ENCODE results near the gene RAB9B.

RAB9B gene

DNA sequence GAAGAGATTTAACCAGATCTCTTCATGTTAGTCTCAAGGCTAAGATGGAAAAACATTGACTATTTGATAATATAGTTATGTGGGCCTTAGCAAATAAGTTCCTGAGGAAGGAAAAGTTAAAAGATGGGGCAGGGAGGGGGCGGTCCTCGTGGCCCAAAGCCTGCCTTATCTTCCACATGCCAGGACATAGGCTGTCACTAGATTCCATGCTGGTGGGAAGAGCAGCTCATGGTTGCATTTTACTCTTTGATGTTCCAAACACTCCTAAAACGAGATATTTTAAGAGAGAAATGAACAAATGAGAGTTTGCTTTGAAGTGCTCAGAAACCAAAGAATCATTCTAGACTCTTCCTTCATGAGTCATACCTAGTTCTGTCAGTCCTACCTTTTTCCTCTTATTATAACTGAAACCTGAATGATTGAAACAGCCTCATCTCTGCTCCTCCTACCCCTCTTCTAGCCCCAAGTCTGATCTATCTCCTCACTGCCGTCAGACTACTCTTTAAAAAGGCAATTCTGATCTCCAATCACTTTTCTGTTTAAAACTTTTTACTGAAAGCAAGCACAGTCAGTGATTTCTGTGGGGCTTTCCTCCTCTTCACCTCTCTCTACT is 25.1 kb downstream of the RAB9B start:
- ATAC-seq = peak in 1 of 2 donors; percentile 27

DNA sequence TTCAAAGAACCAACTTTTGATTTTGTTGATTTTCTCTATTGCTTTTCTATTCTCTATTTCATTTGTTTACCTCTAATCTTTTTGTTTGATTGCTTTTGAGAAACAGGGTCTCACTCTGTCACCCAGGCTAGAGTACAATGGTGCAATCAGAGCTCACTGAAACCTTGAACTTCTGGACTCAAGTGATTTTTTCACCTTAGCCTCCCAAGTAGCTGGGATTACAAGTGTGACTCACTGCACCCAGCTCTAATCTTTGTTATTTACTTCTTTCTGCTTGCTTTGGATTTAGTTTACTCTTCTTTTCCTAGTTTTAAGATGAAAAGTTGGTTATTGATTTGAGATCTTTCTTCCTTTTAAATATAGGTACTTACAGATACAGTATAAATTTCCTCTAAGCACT is 26.2 kb downstream of the RAB9B start:
- ATAC-seq = no peak

DNA sequence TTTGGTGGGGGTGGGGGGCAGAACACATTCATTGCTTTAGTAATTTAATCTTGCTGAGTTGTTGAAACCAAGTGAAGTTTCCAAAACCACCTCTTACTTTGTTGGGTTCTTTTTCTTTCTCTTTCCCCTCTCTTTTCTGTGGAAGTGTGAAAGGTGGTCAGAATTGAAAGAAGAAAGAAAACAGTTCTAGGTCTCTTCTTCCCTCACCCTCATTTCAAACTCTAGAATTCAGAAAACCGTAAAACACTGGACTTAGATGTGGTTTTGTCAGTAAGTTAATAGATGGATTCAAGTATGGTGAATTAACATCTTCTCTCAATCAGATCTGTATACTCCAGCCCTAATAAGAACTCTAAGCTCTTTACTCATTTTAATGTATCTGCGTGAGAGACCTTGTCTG is 31.7 kb downstream of the RAB9B start:
- no peak for ATAC-seq

DNA sequence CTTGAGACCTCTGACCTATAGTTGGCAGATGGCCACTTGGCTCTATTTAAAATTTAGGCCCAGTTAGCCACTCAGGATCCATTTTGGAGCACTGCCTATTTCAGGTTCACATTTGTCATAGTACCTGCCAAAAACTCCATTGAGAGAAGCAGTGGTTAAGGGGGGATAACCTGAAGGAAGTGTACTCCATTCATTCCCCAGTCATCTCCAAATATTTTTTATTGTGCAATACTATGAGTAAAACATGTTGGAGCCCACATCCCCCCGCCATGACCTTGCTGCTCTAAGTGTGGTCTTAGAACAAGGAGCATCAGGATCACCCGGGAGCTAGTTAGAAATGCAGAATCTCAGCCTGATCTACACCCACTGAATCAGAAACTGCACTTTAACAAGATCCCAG is 34.4 kb downstream of the RAB9B start:
- no peak for ATAC-seq

DNA sequence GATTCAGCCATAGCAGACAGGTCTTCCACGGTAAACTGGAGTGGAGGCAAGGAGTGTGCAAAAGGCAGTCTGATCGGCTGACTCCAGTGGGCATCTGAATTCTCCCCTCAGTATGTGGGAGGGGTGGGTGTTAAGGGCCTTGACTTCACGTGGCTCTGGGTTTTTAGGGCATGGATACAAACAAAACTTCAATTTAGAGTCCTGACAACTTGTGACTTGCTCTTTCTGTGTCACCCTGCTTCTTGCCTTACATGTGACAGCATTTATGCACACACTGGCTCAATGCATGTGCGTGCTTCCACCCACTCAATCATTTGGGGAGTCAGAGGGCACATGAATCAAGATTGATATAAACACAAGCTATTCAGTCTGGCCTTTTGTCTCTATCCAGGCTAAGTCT is 37.9 kb downstream of the RAB9B start:
- no peak for ATAC-seq

DNA sequence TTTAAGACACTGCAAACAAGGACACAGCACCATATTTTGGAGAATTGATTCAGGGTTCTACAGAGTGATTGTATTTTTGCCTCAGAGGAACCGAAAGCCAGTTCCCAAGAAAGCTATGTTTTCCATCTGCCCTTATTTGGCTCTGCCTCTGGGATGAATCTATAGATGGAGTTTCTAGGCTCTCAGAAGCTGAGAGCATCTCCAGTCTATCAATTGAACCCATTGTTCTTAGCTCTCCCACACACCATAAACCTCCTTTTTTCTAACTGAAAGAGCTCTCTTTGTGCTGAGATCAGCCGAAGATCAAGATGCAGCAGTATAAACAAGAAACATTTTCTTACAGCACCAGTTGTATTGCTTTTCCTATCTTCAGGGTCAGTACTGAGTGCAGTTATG is 38.5 kb downstream of the RAB9B start:
- no peak for ATAC-seq

DNA sequence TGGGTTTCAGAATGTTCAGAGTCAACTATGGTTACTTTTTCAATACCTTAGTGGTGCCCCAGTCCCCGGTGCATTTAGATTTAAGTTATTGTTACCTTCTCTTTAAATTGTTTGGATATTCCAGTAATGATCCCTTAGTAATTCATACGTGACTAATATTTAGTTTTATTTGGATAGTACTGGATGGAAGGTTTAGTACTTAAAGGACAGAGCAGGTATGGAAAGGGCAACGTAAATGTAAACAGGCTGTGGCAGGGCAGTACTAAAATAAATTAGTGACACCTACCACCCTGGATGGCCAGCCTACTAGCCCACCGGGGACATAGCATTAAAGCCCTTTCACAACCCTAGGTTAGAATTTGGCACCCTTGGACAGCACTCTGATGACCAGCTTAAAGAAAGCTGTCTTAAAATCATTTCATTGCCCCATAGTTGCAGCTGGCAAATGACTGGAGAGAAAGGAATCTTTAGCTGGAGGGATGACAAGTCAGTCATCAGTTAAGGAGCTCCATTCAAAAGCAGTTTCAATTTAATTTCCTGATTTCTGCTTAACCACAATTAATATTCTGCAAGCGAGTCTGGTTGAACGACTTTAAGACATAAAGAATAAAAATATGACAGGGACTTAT is 39.0 kb downstream of the RAB9B start:
- ATAC-seq = no peak

DNA sequence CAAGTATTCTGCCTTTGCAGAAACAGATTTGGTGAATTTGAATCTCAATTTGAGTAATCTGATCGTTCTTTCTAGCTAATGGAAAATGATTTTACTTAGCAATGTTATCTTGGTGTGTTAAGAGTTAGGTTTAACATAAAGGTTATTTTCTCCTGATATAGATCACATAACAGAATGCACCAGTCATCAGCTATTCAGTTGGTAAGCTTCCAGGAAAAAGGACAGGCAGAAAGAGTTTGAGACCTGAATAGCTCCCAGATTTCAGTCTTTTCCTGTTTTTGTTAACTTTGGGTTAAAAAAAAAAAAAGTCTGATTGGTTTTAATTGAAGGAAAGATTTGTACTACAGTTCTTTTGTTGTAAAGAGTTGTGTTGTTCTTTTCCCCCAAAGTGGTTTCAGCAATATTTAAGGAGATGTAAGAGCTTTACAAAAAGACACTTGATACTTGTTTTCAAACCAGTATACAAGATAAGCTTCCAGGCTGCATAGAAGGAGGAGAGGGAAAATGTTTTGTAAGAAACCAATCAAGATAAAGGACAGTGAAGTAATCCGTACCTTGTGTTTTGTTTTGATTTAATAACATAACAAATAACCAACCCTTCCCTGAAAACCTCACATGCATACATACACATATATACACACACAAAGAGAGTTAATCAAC is 40.1 kb downstream of the RAB9B start:
- no peak for ATAC-seq

DNA sequence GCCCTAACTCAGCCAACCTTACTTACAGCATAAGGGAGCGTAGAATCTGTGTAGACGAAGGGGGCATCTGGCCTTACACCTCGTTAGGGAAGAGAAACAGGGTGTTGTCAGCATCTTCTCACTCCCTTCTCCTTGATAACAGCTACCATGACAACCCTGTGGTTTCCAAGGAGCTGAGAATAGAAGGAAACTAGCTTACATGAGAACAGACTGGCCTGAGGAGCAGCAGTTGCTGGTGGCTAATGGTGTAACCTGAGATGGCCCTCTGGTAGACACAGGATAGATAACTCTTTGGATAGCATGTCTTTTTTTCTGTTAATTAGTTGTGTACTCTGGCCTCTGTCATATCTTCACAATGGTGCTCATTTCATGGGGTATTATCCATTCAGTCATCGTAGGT is 40.8 kb downstream of the RAB9B start:
- ATAC-seq = no peak

DNA sequence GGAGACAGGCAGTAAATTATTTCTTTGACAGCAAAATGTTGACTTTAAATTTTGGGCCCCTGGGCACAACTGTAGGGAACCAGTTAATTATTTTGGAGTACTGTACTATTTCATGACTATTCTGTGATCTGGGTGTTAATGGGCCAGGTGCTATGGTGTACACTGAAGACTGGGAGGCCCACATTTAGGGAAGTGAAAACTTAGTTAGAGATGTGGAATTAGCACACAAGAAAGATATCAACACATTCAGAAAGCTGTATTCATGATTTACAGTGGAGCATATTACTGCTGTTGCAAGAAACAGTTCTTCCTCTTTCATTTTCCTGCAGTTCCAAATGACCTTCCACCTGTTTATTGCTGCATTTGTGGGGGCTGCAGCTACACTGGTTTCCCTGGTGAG is 43.1 kb downstream of the RAB9B start:
- no peak for ATAC-seq

DNA sequence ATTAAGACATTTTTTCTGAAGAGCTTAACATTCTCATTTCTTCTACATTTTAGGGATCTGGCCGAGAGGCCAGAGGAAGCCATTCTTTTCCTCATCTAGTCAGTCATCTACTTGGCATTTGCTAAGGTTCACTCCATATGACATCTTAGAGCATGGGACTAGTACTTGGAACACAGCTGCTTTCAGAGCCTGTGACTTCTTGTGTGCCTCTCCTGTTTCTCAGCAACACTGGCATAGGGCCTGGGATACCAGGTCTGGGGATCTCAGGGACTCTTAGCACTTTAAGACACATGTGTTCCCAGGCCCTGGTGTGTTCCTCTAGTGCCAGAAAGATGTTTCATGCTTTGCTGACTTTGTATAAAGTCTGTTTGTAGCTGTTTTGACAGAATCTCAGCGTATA is 48.1 kb downstream of the RAB9B start:
- ATAC-seq = no peak

DNA sequence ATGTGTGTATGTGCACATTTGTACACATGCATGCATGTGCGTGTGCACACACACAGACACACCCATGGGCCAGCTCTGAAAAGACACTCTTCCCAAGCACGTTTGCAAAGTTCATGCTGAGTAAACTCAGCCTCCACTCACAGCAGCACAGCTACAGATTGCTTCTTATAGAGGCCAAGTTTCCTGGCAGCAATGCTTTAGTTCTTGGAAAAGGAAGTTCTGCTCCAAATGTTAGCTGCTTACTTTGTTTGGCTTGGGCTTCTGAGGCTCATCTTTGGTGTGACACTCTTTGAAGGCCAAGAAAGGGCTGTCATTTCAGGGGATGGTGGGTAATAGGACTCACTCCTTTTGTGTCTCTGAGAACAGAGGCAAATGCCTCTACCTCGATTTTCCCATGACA is 48.9 kb downstream of the RAB9B start:
- ATAC-seq = no peak

DNA sequence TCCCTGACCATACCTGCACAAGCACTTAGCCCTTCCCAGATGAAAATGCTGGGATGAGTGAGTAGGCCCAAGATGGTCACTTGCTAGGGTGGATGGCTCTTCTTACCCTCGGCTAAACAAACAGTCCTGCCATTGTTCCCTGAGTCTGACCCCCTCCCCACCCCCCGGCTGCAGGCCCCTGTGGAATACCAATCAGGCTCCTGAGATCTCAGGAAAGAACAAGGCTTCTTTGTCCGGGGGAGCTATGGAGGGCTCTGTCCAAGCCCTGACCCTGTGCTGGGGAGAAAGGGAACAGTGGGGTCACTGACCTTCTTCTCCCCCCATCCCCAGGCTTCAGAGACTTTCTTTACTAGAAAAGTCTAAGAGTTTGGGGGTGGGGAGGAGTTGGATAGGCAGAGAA is 49.4 kb downstream of the RAB9B start:
- ATAC-seq = no peak

DNA sequence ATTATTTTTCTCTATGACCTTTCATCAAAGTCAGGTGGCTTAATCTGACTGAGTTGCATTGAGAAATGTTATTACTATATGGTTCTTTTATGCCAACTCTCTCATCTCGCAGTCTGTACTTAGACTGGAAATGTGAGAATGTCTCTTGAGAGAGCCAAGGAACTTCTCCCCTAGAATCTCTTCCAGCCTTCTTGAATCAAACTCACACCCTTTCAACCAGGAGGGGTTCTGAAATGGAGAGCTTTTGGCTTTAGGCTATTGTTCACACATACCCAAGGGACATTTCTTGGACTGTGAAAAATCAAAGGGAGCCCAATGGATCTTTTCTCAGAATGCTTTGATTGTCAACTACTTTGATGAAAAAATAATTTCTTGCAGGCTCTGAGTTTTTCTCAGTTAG is 50.4 kb downstream of the RAB9B start:
- ATAC-seq = no peak

DNA sequence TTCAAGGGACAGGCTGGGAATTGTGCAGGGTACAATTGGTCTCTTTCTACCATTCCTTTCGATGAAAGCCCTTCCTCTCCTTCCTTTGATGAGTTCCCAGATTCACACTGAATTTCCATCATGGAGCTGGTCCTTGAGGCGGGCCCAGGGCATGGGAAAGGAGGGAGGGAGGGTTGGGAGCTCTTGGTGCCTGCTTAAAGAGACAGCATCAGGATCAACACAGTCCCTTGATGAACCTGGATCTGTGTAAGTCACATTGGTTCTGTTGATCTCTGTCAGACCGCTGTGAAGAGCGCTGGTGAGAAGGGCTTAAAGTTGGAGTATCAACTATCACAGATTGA is 51.0 kb downstream of the RAB9B start:
- ATAC-seq = no peak

DNA sequence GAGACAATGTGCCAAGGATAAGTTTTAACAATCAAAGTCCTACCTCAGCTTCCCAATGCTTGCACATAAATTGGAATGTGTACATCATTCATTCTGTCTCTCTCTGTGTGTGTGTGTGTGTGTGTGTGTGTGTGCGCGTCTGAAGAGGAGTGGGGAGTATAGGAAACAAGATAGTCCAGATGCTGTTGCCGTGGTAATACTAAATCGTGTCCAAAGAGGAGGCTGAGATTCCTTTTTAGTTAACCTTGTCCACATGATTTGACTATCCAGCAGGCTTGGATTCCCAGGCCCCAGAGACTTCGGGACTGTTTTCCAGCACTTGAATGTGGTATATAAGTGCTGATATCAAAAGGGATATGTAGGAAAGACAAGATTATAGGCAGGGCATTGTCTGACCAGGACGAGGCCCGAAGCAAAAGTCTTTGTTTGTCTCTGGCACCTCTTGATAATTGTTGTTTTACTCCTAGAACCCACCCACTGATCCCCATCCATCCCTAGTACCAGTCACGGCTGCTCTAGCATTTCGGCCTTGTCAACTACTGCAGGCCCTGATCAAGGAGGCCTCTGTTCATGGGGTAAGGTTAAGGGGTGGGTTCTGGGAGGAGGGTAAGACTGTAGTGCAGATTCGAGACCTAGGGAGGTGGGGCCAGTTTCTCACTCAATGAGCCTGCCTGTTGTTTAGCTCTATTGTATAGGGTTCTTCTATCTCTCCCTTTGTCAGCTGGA is 51.6 kb downstream of the RAB9B start:
- no peak for ATAC-seq

DNA sequence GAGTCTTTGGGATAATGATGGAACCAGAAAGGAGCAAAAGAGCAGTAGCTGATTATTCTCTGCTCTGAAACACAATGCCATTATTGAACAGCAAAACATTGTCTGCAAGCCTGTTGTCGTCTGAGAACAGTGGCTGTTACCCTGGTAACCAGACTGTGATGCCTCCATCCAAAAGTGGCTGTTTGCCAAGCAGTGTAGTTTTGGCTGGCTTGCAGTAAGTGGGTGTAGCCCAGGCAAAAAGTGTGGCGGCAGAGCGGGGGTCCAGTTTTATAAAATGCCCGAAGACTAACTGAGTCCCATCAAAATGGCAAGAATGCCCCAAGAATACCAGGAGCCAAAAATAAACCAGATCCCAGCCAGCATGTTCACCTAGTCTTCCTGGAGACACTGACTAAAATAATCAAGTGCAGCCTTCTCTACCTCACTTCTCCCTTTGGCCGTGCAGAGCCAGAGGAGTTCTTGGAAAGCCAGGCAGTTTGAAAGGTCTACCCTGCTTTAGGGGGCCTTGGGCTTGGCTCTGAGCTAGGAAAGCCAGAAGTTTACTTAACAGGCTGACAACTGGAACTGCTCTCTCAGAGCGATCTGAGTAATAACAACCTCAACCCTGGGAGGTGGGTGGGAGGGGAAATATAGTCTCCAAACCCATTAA is 52.8 kb downstream of the RAB9B start:
- ATAC-seq = no peak

DNA sequence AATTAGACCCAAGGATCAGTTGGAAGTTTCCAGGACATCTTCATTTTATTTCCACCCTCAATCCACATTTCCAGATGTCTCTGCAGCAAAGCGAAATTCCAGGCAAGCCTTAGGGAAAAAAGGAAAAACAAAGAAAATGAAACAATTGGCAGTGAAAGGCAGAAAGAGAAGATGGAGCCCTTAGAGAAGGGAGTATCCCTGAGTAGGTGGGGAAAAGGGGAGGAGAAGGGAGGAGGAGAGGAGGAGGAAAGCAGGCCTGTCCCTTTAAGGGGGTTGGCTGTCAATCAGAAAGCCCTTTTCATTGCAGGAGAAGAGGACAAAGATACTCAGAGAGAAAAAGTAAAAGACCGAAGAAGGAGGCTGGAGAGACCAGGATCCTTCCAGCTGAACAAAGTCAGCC is 55.5 kb downstream of the RAB9B start, which contains the start of gene PLP1:
Gene PLP1, plus strand, starts transcription at position 295 of the 400 bp plus-strand sequence. CDS start 156 bp downstream, outside the sequence.
- no peak for ATAC-seq

DNA sequence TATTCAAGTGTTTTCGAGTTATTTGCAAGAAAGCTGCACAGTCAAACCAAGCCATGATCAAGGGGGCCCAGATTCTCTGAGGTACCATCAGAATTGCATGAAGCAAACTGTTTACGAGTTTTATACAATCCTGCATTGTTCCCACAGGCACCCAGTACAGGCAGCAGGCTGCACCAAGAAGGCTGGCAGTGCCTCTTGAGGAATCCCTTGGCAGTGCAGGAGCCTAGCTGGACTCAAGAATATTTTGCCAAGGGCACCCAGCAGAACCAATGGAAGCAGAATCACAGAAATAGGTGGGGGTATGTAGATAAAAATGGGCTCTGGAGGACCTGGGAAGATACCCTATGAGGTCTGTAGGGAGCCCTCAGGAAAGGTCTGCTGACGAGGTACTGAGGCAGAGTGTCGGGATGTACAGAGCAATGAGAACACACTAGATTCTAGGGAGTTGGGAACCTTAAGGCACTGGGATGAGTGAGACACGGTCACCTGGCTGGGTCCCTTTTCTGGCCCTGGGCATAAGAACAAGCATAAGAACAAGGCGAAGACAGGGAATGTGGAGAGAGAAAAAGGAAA is 57.9 kb downstream of the RAB9B start:
- ATAC-seq = no peak

DNA sequence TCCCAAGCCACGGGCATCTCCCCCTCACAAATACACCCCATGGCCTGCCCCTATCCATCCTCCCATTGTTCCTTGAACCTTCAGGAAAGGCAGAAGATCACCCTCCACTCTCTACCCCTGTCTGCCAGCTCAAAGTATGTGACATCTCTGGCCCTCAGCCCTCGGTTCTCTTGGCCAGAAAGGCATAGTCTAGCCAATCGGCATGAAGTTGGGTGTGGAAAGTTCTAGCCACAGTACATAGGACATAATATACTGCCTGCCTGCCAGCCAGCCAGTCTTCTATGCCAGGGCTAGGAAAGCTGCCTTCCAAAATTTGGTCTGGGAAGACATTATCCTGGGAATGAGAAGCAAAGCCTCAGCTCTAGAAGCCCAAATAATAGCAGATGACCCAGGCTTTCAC is 58.6 kb downstream of the RAB9B start:
- no peak for ATAC-seq
